Nephron (organoid): ENCODE results near the gene ATP5MG.

ENCODE experiments used
- H3K27ac Mint-ChIP-seq, 3 experiments: 2 replicates each; pipeline ENCODE4 v1.8.0; 2020; ENCODE audit warnings: mixed read lengths in 3 of 3, mild to moderate bottlenecking in 2 of 3, moderate library complexity in 1 of 3
- H3K27me3 Mint-ChIP-seq: 2 replicates; pipeline ENCODE4 v1.8.0; 2021; ENCODE audit warnings: low read depth, mild to moderate bottlenecking, moderate library complexity, mixed read lengths
- H3K36me3 Mint-ChIP-seq: 2 replicates; pipeline ENCODE4 v1.8.0; 2020; ENCODE audit warnings: low read depth, mixed read lengths
- H3K4me1 Mint-ChIP-seq: 2 replicates; pipeline ENCODE4 v1.8.0; 2020; ENCODE audit warnings: mixed read lengths
- H3K4me3 Mint-ChIP-seq, 3 experiments: 2 replicates each; pipeline ENCODE4 v1.8.0; 2020; ENCODE audit warnings: mild to moderate bottlenecking in 3 of 3, mixed read lengths in 3 of 3, moderate library complexity in 2 of 3
- H3K9me3 Mint-ChIP-seq: 2 replicates; pipeline ENCODE4 v1.8.0; 2020; ENCODE audit warnings: mixed read lengths
- TF ChIP-seq, protein P1 (sequence below), 3 experiments: fragments of 200-600 bp; sonication (generic); IDR thresholded peaks; one replicate each; pipeline ENCODE4 v1.5.0; 2021; ENCODE audit warnings: antibody characterized with exemption in 3 of 3; ENCODE audit not compliant: unreplicated experiment in 3 of 3

The ATP5MG gene

GRCh38 chr11:118379497-118379896, 21.9 kb upstream of the ATP5MG start:
- TF ChIP-seq, protein P1, sequence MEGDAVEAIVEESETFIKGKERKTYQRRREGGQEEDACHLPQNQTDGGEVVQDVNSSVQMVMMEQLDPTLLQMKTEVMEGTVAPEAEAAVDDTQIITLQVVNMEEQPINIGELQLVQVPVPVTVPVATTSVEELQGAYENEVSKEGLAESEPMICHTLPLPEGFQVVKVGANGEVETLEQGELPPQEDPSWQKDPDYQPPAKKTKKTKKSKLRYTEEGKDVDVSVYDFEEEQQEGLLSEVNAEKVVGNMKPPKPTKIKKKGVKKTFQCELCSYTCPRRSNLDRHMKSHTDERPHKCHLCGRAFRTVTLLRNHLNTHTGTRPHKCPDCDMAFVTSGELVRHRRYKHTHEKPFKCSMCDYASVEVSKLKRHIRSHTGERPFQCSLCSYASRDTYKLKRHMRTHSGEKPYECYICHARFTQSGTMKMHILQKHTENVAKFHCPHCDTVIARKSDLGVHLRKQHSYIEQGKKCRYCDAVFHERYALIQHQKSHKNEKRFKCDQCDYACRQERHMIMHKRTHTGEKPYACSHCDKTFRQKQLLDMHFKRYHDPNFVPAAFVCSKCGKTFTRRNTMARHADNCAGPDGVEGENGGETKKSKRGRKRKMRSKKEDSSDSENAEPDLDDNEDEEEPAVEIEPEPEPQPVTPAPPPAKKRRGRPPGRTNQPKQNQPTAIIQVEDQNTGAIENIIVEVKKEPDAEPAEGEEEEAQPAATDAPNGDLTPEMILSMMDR (IDR thresholded peaks at IDR 0.05; ENCODE audit: unreplicated experiment in 3 of 3), result no peak
- Mint-ChIP-seq H3K27ac (no peak overlapping the region), H3K4me1 (no peaks in the 10 kb centered on the region), H3K36me3 (peaks cover 54% of the 10 kb centered on the region), H3K9me3 (no peaks in the 10 kb centered on the region), H3K27me3 (no peaks in the 10 kb centered on the region), H3K4me3 (no peak overlapping the region)

- Mint-ChIP-seq H3K36me3 (peaks cover 54% of the 10 kb centered on the region), H3K27me3 (no peaks in the 10 kb centered on the region), H3K27ac (no peak overlapping the region), H3K9me3 (no peaks in the 10 kb centered on the region), H3K4me1 (no peaks in the 10 kb centered on the region), H3K4me3 (no peak overlapping the region)
- TF ChIP-seq, protein P1 (IDR thresholded peaks at IDR 0.05; ENCODE audit: unreplicated experiment in 3 of 3), result no peak
These were observed 20.8 kb upstream of the ATP5MG start for GRCh38 chr11:118380571-118380970.

- H3K27me3 Mint-ChIP-seq, result no peaks in the 10 kb centered on the region
- no peaks in the 10 kb centered on the region for H3K4me1 Mint-ChIP-seq
- TF ChIP-seq, protein P1 (IDR thresholded peaks at IDR 0.05; ENCODE audit: unreplicated experiment in 3 of 3), result no peak
- H3K9me3 Mint-ChIP-seq, result no peaks in the 10 kb centered on the region
- no peak overlapping the region for H3K27ac Mint-ChIP-seq
- peaks cover 59% of the 10 kb centered on the region for H3K36me3 Mint-ChIP-seq
- H3K4me3 Mint-ChIP-seq, result no peak overlapping the region
These were observed 18.5 kb upstream of the ATP5MG start for GRCh38 chr11:118382954-118383353.

DNA sequence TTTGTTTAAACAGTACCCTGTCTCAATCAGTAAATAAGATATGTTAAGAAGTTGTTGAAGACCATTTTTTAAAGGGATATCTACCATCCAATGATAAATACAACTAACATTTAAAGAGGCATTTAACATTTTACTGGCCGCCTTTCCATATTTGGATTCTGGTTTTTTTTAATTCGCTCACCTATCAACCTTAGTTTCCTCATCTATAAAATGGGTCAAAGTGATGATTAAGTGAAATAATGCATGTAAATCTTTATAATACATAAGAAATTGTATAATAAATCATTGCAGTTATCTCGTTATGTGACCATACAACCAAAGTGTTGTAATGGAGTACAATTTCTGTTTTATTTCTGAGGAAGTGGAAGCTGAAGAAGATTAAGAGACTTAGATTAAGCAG, 17.7 kb upstream of the ATP5MG start:
- no peak overlapping the region for H3K4me3 Mint-ChIP-seq

DNA sequence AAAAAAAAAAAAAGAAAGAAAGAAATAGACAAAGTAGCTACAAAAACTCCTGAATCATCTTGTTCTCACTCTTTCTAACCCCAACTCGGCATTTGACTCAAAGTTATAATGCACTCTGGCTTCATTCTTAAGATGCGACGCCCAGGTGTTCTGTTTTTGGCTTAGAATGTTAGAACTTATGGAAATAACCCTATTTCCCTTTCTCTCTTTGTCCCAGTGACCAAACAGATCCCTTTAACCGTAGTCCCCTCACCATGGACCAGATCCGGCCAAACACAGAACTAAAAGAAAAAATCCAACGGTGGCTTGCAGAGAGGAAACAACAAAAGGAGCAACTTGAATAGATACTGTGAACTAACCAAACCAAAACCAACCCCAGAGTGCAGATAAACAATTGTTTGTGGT, 5.3 kb upstream of the ATP5MG start:
- H3K36me3 Mint-ChIP-seq, result peaks cover 36% of the 10 kb centered on the region
- H3K4me3 Mint-ChIP-seq, result no peak overlapping the region
- H3K27me3 Mint-ChIP-seq, result no peaks in the 10 kb centered on the region
- H3K27ac Mint-ChIP-seq, result no peak overlapping the region
- TF ChIP-seq, protein P1 (IDR thresholded peaks at IDR 0.05; ENCODE audit: unreplicated experiment in 3 of 3), result no peak
- no peaks in the 10 kb centered on the region for H3K9me3 Mint-ChIP-seq
- H3K4me1 Mint-ChIP-seq, result peaks cover 7% of the 10 kb centered on the region

More for the DNA sequence above, 17.7 kb upstream of the ATP5MG start:
- Mint-ChIP-seq H3K36me3 (peaks cover 55% of the 10 kb centered on the region), H3K4me1 (no peaks in the 10 kb centered on the region), H3K27ac (no peak overlapping the region), H3K27me3 (no peaks in the 10 kb centered on the region), H3K9me3 (no peaks in the 10 kb centered on the region)
- TF ChIP-seq, protein P1 (IDR thresholded peaks at IDR 0.05; ENCODE audit: unreplicated experiment in 3 of 3), result no peak

DNA sequence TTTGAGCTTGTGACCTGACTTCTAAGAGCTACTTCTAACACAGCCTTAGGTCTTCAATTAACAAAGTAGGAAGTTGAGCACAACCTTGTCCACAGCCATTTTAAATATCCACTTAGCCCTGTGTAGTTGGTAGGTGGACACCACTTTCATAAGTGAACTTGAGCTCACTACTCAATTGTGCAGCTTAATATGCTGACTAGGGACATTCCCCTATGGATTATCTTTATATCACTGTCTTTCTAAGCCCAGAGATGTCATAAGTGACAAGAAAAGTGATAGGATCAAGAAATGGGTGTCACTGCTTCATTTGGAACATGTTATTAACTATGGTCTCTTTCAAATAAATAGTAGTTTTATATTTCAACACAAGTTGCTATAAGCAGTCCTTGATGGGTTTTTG, 4.0 kb upstream of the ATP5MG start:
- peaks cover 29% of the 10 kb centered on the region for H3K36me3 Mint-ChIP-seq
- H3K27me3 Mint-ChIP-seq, result no peaks in the 10 kb centered on the region
- peaks cover 18% of the 10 kb centered on the region for H3K4me1 Mint-ChIP-seq
- no peak overlapping the region for H3K4me3 Mint-ChIP-seq
- H3K27ac Mint-ChIP-seq, result no peak overlapping the region
- H3K9me3 Mint-ChIP-seq, result no peaks in the 10 kb centered on the region
- TF ChIP-seq, protein P1 (IDR thresholded peaks at IDR 0.05; ENCODE audit: unreplicated experiment in 3 of 3), result no peak
